Measurements from ENCODE around the gene CCNG2.

- TF ChIP-seq POLR2A (IDR thresholded peaks at IDR 0.05) (no peak), CTCF (IDR thresholded peaks at IDR 0.05) (no peak)
Measured at GRCh38 chr4:77190053-77190452, 33.0 kb downstream of the CCNG2 start.

Data from thyroid gland (tissue), 4 donors.